Stimulated activated CD4-positive, alpha-beta T cell treated with anti-CD3 and anti-CD28 coated beads, Interleukin-2, amount 100 ng/mL, for 24 hours (primary cell): ENCODE measurements around the gene NDUFA3.

ENCODE experiments used
- DNase-seq, 2 donors: peaks; one replicate each; pipeline ENCODE4 v3.0.0-alpha.2; 2020

NDUFA3 gene

GRCh38 chr19:54141356-54141755 is 38.7 kb downstream of the NDUFA3 start:
- no peak for DNase-seq

- no peak for DNase-seq
These were observed 39.6 kb downstream of the NDUFA3 start for GRCh38 chr19:54142166-54142780.

DNA sequence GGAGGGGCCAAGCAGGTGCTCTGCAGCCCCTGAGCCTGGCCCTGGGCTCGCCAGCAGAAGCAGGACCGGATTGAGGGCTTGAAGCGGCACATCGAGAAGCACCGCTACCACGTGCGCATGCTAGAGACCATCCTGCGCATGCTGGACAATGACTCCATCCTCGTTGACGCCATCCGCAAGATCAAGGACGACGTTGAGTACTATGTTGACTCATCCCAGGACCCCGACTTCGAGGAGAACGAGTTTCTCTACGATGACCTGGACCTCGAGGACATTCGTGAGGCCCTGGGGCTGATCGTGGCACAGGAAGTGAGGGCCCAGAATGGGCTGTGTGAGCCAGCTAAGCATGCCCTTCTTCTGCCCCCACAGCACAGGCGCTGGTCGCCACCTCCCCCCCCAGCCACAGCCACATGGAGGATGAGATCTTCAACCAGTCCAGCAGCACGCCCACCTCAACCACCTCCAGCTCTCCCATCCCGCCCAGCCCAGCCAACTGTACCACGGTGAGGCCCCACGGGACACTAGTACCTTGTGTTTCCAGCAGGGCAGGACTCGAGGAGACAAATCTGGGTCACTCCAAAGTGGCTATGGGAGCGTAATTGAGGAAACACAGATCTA is 43.0 kb downstream of the NDUFA3 start:
- no peak for DNase-seq

DNA sequence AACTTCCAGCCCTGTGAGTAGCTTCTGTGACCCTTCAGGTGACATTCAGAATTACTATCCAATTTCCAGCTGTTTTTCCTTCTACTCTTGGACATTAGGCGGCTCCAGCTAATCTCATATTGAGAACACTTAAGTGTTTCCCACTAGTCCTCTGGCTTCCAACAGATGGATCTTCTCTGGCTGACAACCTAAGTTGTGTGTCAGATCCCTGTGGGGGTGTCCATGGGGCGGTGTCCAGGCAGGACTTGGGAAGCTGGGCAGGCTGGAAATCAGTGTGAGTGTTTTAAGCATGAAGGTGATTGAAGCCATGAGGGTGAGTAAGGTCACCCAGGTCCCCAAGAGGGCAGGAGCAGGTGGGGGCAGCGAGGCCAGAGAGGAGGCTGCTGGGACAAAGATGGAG is 45.0 kb downstream of the NDUFA3 start:
- no peak for DNase-seq

DNA sequence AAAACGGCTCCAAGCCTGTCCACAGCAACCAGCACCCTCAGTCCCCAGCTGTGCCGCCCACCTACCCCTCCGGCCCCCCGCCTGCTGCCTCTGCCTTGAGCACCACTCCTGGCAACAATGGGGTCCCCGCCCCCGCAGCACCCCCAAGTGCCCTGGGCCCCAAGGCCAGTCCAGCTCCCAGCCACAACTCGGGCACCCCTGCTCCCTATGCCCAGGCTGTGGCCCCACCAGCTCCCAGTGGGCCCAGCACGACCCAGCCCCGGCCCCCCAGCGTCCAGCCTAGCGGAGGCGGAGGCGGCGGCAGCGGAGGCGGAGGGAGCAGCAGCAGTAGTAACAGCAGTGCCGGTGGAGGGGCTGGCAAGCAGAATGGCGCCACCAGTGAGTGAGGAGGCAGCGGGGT is 45.5 kb downstream of the NDUFA3 start:
- no peak for DNase-seq

DNA sequence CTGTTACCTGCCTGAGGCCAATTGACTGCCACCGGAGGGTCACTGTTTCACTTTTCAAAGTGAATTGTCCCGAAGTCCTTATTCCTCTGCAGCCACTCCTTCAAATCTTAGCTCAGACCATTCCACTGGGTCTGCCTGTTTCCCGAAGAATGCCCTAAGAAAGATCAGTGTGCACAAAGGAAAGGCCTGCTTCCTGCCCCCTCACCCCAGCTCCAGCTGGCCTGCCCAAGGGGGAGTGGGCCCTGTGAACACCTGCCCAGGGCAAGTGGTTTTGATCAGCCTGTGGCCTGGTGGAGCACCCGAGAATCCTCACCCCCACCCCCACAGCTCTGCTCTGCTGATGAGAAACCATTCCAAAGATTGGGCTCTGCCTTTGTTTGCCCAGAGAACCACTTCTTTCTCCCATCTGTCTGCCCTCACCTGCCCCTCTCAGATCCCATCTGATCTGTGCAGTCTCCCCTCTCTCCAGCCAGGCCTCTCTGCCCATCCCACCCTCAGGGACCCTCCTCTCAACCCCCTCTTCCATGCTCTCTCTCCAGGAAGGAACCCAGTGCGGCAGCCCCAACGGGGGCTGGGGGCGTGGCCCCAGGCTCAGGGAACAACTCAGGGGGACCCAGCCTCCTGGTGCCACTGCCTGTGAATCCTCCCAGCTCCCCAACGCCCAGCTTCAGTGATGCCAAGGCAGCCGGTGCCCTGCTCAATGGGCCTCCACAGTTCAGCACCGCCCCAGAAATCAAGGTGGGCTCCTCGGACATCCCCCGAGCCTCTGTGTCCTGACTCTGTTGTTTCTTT is 46.6 kb downstream of the NDUFA3 start:
- no peak for DNase-seq

GRCh38 chr19:54151362-54152035 is 48.8 kb downstream of the NDUFA3 start:
- no peak for DNase-seq

- DNase-seq, result no peak
These were observed 49.6 kb downstream of the NDUFA3 start for GRCh38 chr19:54152267-54152666.

GRCh38 chr19:54152878-54153524 is 50.3 kb downstream of the NDUFA3 start:
- no peak for DNase-seq

GRCh38 chr19:54153731-54154326 is 51.2 kb downstream of the NDUFA3 start:
- no peak for DNase-seq

DNA sequence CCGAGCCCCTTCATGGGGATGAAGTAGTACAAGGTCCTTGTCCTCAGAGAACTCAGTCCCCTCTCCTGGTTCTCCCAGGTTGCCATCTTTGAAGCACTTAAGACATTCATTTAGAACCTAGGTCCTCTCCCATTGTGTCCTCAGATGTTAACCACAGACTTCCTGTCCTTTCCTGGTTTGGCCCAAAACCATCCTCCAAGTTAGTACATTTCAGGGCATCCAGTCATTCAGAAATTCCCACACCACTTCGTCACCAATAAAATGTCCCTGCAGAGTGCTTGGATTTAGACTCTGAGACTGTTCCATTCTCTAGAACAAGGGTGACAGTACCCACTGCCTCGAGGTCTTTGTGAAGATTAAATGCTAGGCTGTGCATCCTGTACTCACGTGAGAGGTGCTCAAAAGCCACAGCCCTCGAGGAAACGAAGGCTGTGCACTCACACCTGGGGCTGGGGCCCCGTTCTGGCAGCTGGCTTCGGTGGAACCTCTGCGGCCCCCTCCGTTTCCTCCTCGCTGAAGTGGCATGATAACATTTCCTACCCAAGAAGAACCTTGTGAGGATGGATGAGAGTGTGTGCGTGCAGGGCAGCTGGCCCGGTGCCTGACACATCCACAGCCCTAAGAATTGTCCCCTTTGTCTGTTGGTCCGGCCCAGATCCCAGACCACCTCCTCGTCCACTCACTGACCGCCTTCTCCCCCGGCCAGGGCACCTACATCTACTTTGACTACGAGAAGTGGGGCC is 52.1 kb downstream of the NDUFA3 start:
- DNase-seq, result no peak

DNA sequence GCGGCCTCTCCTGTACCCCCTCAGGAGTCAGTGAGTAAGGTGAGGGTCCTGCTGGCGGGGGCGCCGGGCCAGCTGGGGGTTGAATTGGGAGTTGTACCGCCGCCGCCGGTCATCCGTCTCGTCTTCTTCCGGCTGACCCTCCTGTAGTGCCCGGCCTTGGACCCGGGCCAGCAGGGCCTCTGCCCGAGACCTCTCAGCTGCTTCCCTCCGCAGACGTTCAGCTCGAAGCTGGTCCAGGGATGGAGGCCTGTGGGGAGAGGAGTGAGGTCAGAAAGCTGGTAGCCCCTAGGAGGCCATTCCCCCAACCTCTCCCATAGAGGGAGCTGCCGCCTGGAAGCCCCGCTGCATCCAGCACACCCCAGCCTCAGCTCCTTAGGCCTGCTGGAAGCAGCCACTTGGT is 53.0 kb downstream of the NDUFA3 start:
- no peak for DNase-seq

- no peak for DNase-seq
These were observed 53.8 kb downstream of the NDUFA3 start for GRCh38 chr19:54156490-54156889.

GRCh38 chr19:54156953-54157352 is 54.3 kb downstream of the NDUFA3 start:
- no peak for DNase-seq
